Liver (tissue), 9 donors: ENCODE measurements around the gene CCDC6. TPM values are rescaled to one million over a fixed set of nuclear protein-coding genes. Genes with fewer than 3 reads are reported as not detected.
A peak's percentile ranks its signal among the peaks of the same experiment; 100 is the strongest.

Source experiments
- DNase-seq: peaks from one replicate; pipeline ENCODE4 v3.0.0-alpha.2; 2017; ENCODE audit warnings: low spot score
- H3K27ac ChIP-seq, 2 donors: one replicate each; pipeline ENCODE4 v1.7.0; 2013; ENCODE audit warnings: inconsistent platforms in 2 of 2, low read length in 2 of 2, control low read depth in 1 of 2, low read depth in 1 of 2, mild to moderate bottlenecking in 1 of 2
- H3K27me3 ChIP-seq, 4 donors: one replicate each; pipeline versions ENCODE4 v1.6.1 to v1.7.0; 2013; ENCODE audit warnings: low read length in 3 of 4, inconsistent platforms in 1 of 4, mild to moderate bottlenecking in 1 of 4, moderate library complexity in 1 of 4; ENCODE audit not compliant: control insufficient read depth in 4 of 4, insufficient read depth in 4 of 4
- H3K36me3 ChIP-seq, 4 donors: one replicate each; pipeline versions ENCODE4 v1.6.1 to v1.7.0; 2013; ENCODE audit warnings: low read length in 3 of 4, mild to moderate bottlenecking in 3 of 4, low read depth in 1 of 4, moderate library complexity in 1 of 4; ENCODE audit not compliant: control insufficient read depth in 4 of 4, insufficient read depth in 3 of 4
- H3K4me1 ChIP-seq, 4 donors: one replicate each; pipeline versions ENCODE4 v1.6.1 to v1.7.0; 2013; ENCODE audit warnings: low read length in 3 of 4, mild to moderate bottlenecking in 3 of 4, moderate library complexity in 1 of 4; ENCODE audit not compliant: control insufficient read depth in 4 of 4, insufficient read depth in 4 of 4
- H3K4me3 ChIP-seq, 3 donors: one replicate each; pipeline versions ENCODE4 v1.6.1 to v1.7.0; 2013; ENCODE audit warnings: low read length in 3 of 3, control low read depth in 1 of 3, low read depth in 1 of 3, mild to moderate bottlenecking in 1 of 3
- H3K9ac ChIP-seq, 2 donors: one replicate each; pipeline ENCODE4 v1.7.0; 2013; ENCODE audit warnings: low read length in 2 of 2, mild to moderate bottlenecking in 2 of 2, moderate library complexity in 2 of 2, control low read depth in 1 of 2, low read depth in 1 of 2
- H3K9me3 ChIP-seq, 4 donors: one replicate each; pipeline versions ENCODE4 v1.6.1 to v1.7.0; 2013; ENCODE audit warnings: low read length in 3 of 4; ENCODE audit not compliant: control insufficient read depth in 4 of 4
- ATF3 ChIP-seq: IDR thresholded peaks from 2 replicates; pipeline ENCODE4 v1.6.1; 2016; ENCODE audit warnings: antibody characterized with exemption
- EGR1 ChIP-seq, 2 donors: IDR thresholded peaks; 2 replicates each; pipeline ENCODE4 v1.6.1; 2016 to 2018; ENCODE audit warnings: antibody characterized with exemption in 2 of 2, low read depth in 2 of 2
- FOXA1 ChIP-seq: IDR thresholded peaks from 2 replicates; pipeline ENCODE4 v1.6.1; 2016; ENCODE audit warnings: antibody characterized with exemption
- FOXA2 ChIP-seq: IDR thresholded peaks from 2 replicates; pipeline ENCODE4 v1.6.1; 2016; ENCODE audit warnings: antibody characterized with exemption
- GABPA ChIP-seq, 2 donors: IDR thresholded peaks in 1 of 2; conservative IDR thresholded peaks in 1 of 2; 2 replicates each; pipeline ENCODE4 v1.6.1; 2016; ENCODE audit warnings: antibody characterized with exemption in 2 of 2, mild to moderate bottlenecking in 1 of 2, moderate library complexity in 1 of 2
- HNF4A ChIP-seq, 2 donors: conservative IDR thresholded peaks; 2 replicates each; pipeline ENCODE4 v1.6.1; 2016; ENCODE audit warnings: antibody characterized with exemption in 2 of 2, mild to moderate bottlenecking in 2 of 2
- HNF4G ChIP-seq: IDR thresholded peaks from 2 replicates; pipeline ENCODE4 v1.6.1; 2016; ENCODE audit warnings: antibody characterized with exemption
- JUND ChIP-seq, 2 donors: IDR thresholded peaks; 2 replicates each; pipeline ENCODE4 v1.6.1; 2016; ENCODE audit warnings: antibody characterized with exemption in 2 of 2
- NR2F2 ChIP-seq: IDR thresholded peaks from 2 replicates; pipeline ENCODE4 v1.6.1; 2016; ENCODE audit warnings: antibody characterized with exemption
- RAD21 ChIP-seq, 2 donors: IDR thresholded peaks; 2 replicates each; pipeline ENCODE4 v1.6.1; 2016; ENCODE audit warnings: antibody characterized with exemption in 2 of 2, mild to moderate bottlenecking in 2 of 2
- REST ChIP-seq: IDR thresholded peaks from 2 replicates; pipeline ENCODE4 v1.6.1; 2016; ENCODE audit warnings: antibody characterized with exemption, mild to moderate bottlenecking
- RXRA ChIP-seq, 2 donors: IDR thresholded peaks; 2 replicates each; pipeline ENCODE4 v1.6.1; 2017 to 2018; ENCODE audit warnings: antibody characterized with exemption in 2 of 2, mild to moderate bottlenecking in 1 of 2
- SP1 ChIP-seq: IDR thresholded peaks from 2 replicates; pipeline ENCODE4 v1.6.1; 2018; ENCODE audit warnings: antibody characterized with exemption, mild to moderate bottlenecking
- TAF1 ChIP-seq: conservative IDR thresholded peaks from 2 replicates; pipeline ENCODE4 v1.6.1; 2016; ENCODE audit warnings: antibody characterized with exemption, mild to moderate bottlenecking
- YY1 ChIP-seq: IDR thresholded peaks from 2 replicates; pipeline ENCODE4 v1.6.1; 2016; ENCODE audit warnings: antibody characterized with exemption, mild to moderate bottlenecking
- whole genome bisulfite sequencing: extraction: QIAGEN DNeasy Blood & Tissue Kit; methylation state at CpG from one replicate; pipeline ENCODE4 v1.1.7; 2013; 5-methylcytosine and 5-hydroxymethylcytosine counted together
- polyA plus RNA-seq, 2 donors: library from polyadenylated mRNA; stranded (reverse) in 1 of 2; unstranded in 1 of 2; fragments of 200-250 nt in 1 of 2; fragments of >200 nt in 1 of 2; fragmentation: Nextera tagmentation in 1 of 2; extraction: Ambion mirVana in 1 of 2; gene quantifications; one replicate each; pipeline versions ENCODE4 v1.2.1 to v1.2.3, GENCODE V29; 2013 to 2015
- total RNA-seq, 2 donors: library from RNA; depleted of rRNA; stranded (reverse); fragments of >200 nt; gene quantifications; one replicate each; pipeline ENCODE4 v1.2.3, GENCODE V29; 2014
- TF ChIP-seq, protein P1 (sequence below): IDR thresholded peaks from 2 replicates; pipeline ENCODE4 v1.6.1; 2016; ENCODE audit warnings: antibody characterized with exemption
- TF ChIP-seq, protein P2 (sequence below): IDR thresholded peaks from 2 replicates; pipeline ENCODE4 v1.6.1; 2016; ENCODE audit warnings: antibody characterized with exemption
- TF ChIP-seq, protein P3 (sequence below): fragments of 150-350 bp; IDR thresholded peaks from 2 replicates; pipeline ENCODE4 v1.5.1; 2017; ENCODE audit warnings: improper control_type of control experiment, low read depth, low read length; ENCODE audit not compliant: missing input control
- donor health status: healthy.
- donor health status: healthy.
- donor health status: healthy.
- donor health status: healthy.
- donor health status: healthy.

Gene CCDC6
- total and polyA plus RNA-seq, 4 donors, result 4.7 to 14.3 (median 8.8) TPM

DNA sequence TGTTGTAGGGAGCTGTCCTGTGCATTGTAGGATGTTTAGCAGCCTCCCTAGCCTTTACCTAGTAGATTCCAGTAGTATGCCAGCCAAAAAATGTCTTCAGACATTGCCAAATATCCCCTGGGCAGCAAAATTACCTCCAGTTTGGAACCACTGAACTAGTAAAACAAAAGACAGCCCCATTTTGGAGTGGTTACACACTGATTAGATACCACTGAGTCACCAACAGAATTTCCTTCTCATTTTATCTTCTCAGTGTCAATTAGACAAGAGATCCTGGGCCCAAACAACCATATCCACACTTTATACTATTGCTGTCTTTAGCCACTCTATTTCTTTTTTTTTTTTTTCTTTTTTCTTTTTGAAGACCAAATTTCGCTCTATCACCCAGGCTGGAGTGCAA is 3.5 kb upstream of the CCDC6 start:
- DNase-seq, result no peak
- Histone ChIP-seq H3K9ac (no peak overlapping the region), H3K4me3 (no peak overlapping the region), H3K4me1 (peaks cover 0 to 22% (median 14%) of the 10 kb centered on the region in 4 donors), H3K27me3 (no peaks in the 10 kb centered on the region), H3K27ac (no peak overlapping the region), H3K36me3 (no peaks in the 10 kb centered on the region), H3K9me3 (peaks cover 0 to 13% (median 2%) of the 10 kb centered on the region in 4 donors)
- TF ChIP-seq, protein P1, sequence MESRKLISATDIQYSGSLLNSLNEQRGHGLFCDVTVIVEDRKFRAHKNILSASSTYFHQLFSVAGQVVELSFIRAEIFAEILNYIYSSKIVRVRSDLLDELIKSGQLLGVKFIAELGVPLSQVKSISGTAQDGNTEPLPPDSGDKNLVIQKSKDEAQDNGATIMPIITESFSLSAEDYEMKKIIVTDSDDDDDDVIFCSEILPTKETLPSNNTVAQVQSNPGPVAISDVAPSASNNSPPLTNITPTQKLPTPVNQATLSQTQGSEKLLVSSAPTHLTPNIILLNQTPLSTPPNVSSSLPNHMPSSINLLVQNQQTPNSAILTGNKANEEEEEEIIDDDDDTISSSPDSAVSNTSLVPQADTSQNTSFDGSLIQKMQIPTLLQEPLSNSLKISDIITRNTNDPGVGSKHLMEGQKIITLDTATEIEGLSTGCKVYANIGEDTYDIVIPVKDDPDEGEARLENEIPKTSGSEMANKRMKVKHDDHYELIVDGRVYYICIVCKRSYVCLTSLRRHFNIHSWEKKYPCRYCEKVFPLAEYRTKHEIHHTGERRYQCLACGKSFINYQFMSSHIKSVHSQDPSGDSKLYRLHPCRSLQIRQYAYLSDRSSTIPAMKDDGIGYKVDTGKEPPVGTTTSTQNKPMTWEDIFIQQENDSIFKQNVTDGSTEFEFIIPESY, result no peak
- TF ChIP-seq EGR1 (IDR thresholded peaks at IDR 0.05; ENCODE audit: low read depth in 2 of 2) (no peak), ATF3 (no peak), TAF1 (no peak), JUND (IDR thresholded peaks at IDR 0.05) (no peak), FOXA2 (no peak), HNF4G (no peak), REST (no peak), YY1 (no peak), FOXA1 (no peak), SP1 (no peak), NR2F2 (no peak)
- TF ChIP-seq, protein P2, sequence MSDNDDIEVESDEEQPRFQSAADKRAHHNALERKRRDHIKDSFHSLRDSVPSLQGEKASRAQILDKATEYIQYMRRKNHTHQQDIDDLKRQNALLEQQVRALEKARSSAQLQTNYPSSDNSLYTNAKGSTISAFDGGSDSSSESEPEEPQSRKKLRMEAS, result no peak
- 94% methylated on average over 1 of the region's 1 CpG for WGBS

DNA sequence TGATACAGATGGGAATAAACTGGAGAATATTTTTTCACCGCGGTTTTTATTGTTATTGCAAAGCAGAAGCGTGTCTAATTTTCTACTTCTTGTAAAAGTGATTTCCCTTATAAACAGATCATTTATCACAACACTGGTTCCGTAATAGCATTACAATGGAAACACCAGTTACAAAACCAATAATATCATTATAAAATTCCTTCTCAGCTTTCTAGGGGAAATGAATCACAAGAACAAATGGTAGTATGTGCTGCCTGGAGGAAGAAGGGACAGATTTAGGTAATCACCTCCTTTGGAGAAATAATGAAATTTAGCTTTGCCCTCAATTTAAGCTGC is 2.4 kb upstream of the CCDC6 start:
- Histone ChIP-seq H3K4me1 (peaks cover 0 to 25% (median 21%) of the 10 kb centered on the region in 4 donors), H3K4me3 (no peak overlapping the region), H3K36me3 (no peaks in the 10 kb centered on the region), H3K9ac (peak overlapping the region in 1 of 2 donors; percentile 92), H3K27ac (peak overlapping the region; percentile 92 to 99), H3K9me3 (peaks cover 0 to 7% (median 0%) of the 10 kb centered on the region in 4 donors), H3K27me3 (no peaks in the 10 kb centered on the region)
- 68% methylated on average over 4 of the region's 4 CpGs for WGBS
- no peak for DNase-seq
- TF ChIP-seq GABPA (IDR thresholded peaks at IDR 0.05 in 1 of 2, conservative IDR thresholded peaks at IDR 0.05 in 1 of 2), result no peak
- no peak for TF ChIP-seq TAF1
- no peak for TF ChIP-seq HNF4A (conservative IDR thresholded peaks at IDR 0.05)
- TF ChIP-seq, protein P3, sequence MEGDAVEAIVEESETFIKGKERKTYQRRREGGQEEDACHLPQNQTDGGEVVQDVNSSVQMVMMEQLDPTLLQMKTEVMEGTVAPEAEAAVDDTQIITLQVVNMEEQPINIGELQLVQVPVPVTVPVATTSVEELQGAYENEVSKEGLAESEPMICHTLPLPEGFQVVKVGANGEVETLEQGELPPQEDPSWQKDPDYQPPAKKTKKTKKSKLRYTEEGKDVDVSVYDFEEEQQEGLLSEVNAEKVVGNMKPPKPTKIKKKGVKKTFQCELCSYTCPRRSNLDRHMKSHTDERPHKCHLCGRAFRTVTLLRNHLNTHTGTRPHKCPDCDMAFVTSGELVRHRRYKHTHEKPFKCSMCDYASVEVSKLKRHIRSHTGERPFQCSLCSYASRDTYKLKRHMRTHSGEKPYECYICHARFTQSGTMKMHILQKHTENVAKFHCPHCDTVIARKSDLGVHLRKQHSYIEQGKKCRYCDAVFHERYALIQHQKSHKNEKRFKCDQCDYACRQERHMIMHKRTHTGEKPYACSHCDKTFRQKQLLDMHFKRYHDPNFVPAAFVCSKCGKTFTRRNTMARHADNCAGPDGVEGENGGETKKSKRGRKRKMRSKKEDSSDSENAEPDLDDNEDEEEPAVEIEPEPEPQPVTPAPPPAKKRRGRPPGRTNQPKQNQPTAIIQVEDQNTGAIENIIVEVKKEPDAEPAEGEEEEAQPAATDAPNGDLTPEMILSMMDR, result no peak
- no peak for TF ChIP-seq JUND (IDR thresholded peaks at IDR 0.05)
- no peak for TF ChIP-seq NR2F2
- TF ChIP-seq RXRA (IDR thresholded peaks at IDR 0.05), result no peak
- TF ChIP-seq, protein P2, result no peak
- TF ChIP-seq, protein P1, result no peak
- no peak for TF ChIP-seq YY1
- TF ChIP-seq ATF3, result no peak
- TF ChIP-seq HNF4G, result no peak
- no peak for TF ChIP-seq REST
- TF ChIP-seq RAD21 (IDR thresholded peaks at IDR 0.05), result no peak
